Activated CD8-positive, alpha-beta memory T cell treated with anti-CD3 and anti-CD28 coated beads, Interleukin-2, amount 50 U/mL, for 4 hours (primary cell): ENCODE results near the gene LAMB1.
"Not testable (repeated sequence)": the region's sequence is repeated elsewhere in the genome, so short reads cannot be mapped to it uniquely, and the experiment has no call there.

ENCODE experiments used
- DNase-seq: peaks from one replicate; pipeline ENCODE4 v3.0.0-alpha.2; 2020

LAMB1 gene

DNA sequence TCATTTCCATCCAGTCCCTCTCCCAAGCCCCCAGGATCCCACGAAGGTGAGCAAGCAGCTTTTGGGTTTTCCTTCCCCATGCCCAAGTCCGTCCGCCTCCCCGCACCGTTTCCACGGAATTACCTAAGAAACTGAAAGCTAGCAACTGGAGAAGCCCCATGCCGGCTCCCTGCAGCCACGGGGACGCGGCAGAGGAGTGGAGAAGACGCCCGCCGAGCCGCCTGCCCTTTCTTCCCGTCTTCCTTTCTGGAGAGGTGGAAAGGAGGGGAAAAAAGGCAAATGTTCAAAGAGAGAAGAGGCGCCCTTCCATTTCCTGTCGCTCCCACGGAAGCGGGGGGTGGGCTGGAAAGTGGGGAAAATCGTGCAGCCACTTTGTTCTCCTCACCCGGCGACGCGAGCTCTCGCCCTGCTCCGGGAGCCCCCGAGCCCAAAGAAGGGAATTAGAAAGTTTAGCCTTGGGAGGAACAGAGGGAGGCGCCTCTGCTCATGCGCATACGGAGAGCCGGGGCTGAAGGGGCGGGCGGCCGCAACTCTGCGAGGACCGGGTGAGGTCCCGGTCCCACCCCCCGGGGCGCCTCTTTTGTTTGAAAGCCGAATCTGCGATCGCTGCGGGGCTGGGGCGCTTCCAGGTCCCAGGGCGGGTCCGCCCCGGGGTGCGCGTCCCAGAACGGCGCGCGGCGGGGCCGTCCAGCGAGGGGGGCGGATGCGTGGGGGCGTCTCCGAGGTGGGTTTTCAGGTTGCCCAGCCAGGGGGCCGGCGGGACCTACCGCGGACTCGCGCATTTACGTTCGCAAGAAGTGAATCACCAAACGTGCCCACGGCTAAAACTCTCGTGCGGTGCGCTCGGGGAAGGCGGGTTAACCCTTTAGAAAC is at the start of gene LAMB1:
LAMB1 (minus strand) TSS at position 436 of the 873 bp plus-strand sequence; CDS start at position 160, 276 bp downstream.
- DNase-seq = no peak

DNA sequence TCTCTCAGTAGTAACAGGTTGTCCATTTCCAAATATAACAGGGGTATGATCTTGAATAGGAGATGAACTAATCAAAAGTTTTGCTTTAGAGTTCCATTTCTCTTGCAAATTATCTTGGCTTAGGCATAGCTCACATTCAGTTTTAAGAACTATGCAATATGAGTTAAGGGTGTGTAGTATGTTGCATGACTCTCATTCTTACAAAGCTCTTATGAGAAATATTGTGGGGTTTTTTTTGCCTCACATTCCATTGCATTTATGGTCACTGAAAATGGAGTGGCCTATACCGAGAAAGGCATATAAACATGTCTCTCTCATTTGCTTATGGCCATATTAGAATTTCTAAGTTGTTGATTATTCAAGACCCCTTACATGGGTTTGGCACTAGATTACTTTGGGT is 48.5 kb upstream of the LAMB1 start:
- DNase-seq = no peak

DNA sequence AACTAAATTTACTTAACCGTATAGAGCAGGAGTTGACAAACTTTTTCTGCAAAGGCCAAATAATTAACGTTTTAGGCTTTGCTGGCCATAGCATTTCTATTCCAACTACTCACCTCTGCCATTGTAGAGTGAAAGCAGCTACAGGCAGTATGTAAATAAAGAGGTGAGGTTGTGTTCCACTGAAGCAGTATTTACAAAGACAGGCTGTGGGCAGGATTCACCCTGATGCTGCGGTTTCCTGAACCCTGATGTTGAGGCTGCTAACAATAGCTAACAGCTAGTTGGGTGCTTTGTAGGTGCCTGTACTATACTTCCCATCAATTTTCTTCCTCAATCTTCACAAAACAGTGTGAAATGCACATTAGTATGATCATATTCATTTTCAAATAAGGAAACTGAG is 47.0 kb upstream of the LAMB1 start:
- no peak for DNase-seq

DNA sequence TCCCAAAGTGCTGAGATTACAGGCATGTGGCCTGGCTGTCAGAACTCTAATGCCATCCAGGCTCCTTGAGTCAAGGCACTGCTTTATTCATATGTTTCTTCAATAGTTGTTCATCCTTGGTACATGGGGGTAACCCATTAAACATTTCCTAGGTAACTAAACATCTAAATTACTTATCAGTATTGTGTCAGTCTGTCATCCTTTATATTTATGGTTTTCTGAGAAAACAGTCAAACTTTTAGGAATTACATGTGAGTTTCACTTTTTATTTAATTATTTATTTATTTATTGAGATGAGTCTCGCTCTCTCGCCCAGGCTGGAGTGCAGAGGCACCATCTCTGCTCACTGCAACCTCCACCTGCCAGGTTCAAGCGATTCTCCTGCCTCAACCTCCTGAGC is 45.5 kb upstream of the LAMB1 start:
- no peak for DNase-seq

DNA sequence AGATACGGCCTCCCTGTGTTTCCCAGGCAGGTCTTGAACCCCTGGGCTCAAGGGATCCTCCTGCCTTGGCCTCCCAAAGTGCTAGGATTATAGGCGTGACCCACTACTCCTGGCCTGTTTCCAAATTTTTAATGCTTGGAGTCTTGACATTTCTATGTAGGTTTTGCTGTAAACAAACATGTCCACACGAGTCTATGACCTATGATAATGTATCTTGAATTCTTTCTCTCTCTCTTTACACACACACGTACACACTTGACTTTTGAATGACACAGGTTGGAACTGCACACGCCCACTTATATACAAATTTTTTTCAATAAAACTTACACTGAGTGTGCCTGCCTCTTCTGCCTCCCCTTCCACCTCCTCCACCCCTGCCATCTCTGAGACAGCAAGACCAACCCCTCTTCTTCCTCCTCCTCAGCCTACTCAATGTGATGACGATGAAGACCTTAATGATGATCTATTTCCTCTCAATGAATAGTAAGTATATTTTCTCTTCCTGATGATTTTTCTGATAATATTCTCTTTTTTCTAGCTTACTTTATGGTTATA is 44.1 kb upstream of the LAMB1 start:
- DNase-seq = no peak

DNA sequence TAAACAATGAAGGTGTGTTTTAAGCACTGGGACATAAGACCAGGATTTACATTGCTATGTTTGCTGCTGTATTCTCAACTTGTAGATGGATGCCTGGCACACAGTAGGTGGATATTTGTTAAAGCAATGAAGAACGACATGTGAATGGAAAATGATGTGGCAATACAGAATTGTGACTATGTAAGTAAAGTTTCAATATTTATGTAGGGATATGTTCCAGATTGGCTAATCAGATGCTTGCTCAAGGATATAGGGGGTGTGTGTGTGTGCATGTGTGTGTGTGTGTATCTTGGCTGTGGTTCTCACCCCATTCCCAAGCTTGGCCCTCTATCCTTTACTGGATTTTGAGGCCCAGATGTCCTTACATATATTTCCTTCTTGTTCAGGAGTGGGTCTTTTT is 42.7 kb upstream of the LAMB1 start:
- DNase-seq = no peak

DNA sequence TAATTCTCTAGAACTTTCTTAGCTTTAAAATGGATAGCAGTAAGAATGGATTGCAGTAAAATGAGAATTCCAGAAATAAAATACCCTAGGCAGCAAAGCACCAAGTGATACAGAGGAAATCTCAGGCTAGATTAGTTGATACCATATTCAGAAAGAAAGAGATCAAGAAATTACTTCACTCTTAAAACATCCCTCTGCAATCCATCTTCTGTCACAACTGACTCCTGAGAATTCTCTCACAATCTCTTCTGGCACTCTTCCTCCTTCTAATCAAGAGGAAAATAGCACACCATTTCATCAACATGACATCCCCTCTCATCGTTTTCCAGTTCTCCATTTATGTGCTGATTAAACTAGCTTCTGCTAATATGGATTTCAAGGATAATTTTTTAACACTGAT is 42.2 kb upstream of the LAMB1 start:
- no peak for DNase-seq

DNA sequence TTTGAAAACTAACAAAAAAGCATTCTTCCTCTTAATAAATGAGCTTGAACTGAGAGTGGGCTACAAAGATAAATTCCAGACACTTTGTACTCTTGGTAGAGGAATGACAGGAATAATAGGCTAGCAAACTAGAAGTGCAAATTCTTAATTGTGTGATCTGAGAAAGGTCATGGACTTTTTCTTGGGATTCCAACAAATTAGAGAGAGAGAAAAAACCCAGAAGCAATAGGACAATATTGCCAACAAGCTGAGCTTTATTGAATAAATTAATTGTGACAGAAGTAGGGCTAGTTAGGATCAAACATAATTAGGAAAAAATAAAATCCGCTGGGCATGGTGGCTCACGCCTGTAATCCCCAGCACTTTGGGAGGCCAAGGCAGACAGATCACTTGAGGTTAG is 41.4 kb upstream of the LAMB1 start:
- no peak for DNase-seq

DNA sequence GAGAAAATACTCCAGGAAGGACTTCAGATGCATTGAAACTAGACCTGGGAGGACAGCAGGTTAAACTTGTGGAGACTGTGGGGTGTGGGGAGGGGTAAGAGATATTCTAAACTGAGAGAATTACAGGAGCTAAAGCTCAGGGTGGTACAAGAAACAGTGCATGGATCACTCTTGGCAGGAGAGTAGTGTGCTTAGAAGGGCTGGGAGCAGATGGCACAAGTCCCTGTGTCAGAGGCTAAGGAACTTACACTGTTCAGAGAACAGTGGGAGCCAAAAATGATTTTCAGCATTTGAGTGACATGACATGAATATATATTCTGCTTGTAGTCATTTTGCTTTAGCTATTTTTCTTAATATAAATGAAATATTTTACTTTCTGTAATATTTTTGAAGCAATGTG is 36.0 kb upstream of the LAMB1 start:
- no peak for DNase-seq

DNA sequence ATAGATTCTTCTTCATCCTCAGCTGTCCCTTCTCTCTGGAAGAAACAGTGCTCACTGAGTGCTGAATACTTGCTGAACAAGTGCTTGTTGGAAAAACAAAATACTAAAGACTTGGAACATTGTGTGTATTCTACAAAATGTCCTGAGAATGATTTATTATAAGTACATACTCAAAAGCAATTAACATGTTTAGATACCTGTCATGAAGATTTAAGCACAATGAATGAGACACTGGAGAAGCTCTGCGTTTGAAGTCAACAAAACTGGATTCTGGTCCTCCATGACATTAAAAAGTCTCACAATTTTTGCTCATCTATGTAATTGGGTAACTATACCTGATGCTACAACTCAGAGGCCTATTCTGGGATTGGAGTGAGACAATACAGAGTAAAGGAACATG is 34.8 kb upstream of the LAMB1 start:
- DNase-seq = no peak

DNA sequence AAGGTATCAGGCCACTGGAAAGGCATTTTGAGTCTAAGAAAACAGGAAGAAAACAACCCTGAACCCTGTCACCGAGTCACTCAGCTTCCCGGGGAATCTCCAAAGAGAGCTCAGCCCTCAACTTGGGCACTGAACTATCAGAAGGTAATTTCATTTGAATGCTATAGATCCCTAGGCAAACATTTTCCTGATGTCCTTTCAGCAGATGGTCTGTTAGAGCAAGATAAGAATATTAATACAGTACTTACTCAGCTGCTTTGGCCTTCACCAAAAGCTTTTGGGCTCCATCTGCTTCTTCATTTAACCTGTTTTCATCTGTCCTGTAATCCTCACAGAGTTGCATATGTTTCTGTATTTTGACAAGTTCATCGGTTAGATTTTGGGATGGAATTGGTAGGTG is 34.2 kb upstream of the LAMB1 start:
- no peak for DNase-seq

DNA sequence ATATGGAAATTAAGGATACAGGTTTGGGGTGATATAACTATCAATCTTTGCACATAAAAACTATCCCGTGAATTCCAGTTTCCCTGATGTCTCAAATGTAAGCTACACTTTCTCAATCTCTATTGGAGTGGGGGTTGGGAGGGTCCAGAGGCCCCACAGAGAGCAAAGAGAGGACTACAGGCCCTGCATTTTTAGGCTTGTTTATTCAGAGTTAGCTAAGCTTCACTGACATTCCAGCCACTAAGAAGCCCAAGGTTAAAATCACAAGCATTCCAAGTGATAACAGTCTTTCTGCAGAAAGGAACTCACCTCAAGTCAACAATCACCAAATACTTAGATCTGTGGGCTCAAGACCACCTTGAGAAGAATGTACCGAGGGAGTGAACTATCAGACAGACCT is 31.6 kb upstream of the LAMB1 start:
- no peak for DNase-seq

DNA sequence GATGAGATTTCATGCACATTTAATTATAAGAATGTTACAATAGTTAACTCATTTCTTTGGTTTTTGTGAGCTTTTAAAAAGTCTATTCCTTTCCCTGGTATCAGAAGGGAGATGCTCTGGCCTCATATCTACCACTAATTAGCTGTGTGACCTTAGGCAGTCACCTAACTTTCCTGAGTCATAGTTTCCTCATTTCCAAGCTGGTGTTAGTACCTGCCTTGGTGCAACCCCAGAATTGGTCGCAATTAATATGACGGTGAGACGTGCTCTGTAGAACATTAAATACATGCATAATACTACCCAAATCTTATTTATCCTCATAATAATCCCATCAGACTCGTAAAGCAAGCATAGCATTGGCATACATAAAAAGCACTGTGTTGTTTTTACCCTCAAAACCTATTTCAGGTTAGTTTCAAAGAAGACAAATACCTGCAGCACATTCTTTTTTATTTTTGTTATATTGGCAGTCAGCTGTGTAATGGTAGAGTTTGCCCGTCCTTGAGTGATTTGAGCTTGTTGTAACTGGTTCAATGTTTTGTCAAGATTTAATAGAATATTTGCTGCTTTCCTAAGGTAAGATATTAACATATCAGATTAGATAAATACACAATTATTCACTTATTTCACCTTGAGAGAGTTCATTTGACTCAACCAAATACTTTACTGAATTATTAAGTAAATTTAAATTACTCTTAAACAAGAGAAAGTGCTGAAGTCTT is 31.0 kb upstream of the LAMB1 start:
- no peak for DNase-seq

DNA sequence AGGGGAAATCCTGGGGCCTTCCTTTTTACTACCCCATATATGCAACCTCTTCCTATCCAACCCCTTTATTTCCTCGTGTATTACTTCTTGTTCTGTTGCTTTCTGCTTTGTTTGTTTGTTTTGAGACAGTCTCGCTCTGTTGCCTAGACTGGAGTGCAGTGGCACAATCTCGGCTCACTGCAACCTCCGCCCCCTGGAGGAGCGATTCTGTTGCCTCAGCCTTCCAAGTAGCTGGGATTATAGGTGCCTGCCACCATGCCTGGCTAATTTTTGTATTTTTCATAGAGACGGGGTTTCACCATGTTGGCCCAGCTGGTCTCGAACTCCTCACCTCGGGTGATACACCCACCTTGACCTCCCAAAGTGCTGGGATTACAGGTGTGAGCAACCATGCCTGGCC is 30.3 kb upstream of the LAMB1 start:
- DNase-seq = not testable (repeated sequence)

DNA sequence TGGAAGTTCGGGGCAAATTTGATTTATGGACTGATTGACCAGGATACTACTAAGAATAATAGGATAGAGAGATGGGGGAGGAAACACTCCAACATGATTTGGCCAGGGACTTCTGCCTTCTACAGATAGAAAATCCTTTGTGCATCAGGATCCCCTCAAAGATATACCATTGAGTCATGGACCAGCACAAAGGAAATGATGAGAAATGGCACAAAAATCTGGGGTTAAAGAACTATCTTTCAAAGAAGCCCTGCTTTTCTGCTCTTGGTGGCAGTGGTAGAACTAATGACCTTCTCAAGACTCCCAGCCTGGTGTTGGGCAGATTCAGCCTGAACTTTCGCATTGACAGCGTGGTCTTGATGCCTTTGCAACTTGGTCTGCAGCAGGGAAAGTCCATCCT is 27.6 kb upstream of the LAMB1 start:
- no peak for DNase-seq

DNA sequence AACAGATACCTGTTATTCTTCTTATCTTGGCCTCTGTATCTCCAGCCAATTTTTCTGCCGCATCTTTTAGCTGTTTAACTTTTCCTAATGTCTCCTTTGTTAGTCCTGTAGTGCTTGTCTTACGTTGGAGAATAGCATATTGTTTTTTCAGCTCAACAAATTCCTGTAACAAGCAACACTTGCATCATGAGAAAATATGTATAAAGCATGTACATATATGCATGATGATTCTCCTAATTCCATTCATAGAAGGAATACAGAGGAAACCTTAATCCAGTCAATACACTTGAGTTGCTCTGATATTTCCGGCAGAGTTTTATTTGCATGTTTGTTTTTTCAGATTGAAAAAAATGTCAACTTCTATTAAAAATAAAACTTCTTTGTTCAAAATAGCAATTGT is 26.1 kb upstream of the LAMB1 start:
- DNase-seq = no peak

DNA sequence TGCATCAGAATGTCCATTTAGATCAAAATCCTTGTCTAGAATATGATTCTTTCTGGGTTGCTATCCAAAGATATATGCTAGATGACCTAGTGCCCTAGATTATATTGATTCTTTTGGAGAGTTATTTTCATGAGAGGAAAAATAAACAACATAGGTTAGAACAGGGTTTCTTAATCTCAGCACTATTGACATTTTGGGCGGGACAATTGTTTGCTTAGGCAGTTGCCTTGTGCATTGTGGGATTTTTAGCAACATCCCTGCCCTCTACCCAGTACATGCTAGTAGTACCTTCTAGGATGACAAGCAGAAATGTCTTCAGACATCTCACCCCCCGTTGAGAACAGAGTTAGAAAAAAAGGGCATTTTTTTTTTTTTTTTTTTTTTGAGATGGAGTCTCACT is 25.1 kb upstream of the LAMB1 start:
- no peak for DNase-seq

DNA sequence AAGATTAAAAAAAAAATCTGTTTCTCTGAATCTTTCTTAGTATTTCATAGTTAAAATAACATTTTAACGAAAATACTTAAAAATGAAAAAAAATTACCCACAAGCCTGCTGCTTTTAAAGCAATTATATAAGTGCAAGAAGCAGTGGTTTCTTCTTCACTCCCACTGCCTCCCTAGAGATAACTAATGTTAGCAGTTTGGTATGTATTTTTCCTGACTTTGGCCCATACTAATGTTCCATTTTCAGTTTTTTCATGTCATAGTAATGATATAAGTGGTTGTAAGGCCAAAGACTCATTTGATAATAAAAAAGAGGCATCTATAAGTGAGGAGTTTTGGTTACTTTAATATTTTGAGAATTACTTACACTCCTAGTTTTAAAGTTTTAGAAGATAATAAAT is 24.3 kb upstream of the LAMB1 start:
- no peak for DNase-seq

DNA sequence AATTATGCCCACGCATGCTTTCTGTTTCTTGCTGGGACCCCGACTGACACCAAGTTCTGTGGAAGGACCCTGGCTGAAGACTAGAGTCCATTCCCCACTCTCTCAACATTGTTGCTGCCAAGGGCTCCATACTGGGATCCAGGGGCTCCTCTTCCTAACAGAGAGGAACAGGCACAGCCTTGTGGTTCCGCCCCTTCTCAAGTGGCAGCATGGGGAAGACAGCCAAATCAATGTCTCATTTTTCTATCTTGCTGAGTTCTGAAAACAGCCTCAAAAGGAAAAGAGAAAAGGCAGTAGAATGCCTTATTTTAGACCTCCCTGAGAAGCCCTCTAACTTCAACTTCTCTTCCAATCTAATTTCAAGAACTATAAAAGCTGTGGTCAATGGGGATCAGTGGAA is 23.7 kb upstream of the LAMB1 start:
- DNase-seq = no peak

DNA sequence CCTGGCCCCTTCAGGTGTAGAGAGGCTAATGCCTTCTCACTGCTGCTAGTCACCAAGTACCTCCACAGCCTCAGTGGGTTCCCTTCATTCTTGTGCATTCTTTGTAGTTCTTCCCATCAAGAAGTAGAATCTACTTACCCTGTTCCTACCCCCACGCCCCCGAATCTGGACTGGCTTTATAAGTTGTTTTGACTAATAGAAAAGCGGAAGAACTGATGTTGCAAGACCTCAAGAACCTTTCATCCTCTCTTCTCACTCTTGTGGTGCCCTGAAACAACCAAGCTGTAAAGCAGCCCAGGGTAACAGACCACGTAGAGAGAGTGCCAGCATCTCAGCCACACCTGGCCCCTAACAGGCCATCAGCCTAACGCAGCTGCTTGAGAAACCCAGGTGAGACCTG is 23.2 kb upstream of the LAMB1 start:
- no peak for DNase-seq

DNA sequence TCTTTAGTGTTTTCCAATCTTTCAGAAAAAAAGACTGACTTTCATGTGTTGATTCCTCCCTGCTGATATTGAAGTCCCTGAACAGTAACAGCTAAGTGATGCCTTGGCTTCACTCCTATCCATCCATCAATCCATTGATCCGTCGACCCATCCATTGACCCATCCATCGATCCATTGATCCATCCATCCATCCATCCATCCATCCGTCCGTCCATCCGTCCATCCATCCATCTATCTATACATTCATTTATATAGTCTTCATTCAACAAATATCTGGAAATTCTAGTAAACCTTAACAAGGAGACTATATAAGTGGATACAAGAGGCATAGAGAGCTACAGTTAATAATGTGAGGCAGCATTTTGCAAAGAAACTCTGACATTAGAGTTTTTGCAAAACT is 21.6 kb upstream of the LAMB1 start:
- DNase-seq = no peak

DNA sequence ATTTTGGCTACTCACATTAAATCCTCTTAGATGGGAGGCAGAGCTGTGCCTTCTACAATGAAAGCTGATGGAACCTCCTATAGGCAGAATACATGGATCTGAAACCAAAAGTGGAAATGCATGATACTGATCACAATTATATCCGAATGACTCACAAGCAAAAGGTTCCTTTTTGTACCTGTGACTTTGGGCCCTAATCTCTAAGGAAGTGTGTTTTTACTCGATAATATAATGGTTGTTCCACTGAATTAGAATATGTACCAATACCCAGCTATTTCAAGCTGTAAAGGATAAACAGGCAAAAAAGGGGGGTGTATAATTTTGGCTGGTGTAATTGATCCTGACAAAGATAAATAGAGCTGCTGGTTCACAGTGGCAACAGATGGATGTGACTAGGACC is 17.6 kb upstream of the LAMB1 start:
- DNase-seq = no peak

DNA sequence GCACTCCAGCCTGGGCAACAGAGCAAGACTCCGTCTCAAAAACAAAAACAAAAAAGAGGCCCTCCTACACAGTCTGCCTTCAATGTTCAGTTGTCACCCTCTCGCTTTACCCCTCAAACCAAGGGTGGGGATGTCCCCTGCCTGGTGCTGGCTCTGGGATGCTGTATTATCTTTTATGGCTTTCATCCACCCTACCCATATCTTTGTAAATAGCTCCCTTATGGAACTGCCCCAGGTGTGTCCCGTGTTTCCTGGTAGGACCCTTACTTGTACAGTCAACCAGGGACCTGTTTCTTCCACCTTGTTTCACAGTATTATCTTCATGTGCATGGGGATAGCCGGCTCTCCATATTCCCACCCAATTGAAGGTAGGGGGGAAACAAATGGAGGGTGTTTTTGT is 15.7 kb upstream of the LAMB1 start:
- no peak for DNase-seq

DNA sequence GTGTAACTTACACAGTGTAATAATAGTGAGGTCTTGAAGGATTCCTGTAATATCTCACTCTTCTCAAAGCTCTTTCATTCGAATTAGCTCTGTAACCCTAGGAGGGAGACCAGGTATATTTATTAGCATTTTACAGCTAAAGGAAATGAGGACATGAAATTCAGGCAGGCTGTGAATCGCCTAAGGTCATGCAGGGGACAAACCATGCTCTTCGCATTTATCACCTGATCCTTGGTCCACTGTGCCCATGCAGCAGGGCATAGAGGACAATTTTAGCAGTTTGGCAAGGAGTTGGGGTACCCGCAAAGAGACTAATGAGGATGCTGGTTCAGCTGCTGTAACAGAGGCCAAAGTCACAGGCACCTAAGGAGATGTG is 14.8 kb upstream of the LAMB1 start:
- no peak for DNase-seq
